HT-29 (cell line): ENCODE results near the gene PDE9A. TPM values are rescaled to one million over a fixed set of nuclear protein-coding genes. Genes with fewer than 3 reads are reported as not detected.

Source experiments
- DNase-seq: peaks from one replicate; pipeline ENCODE4 v3.0.0-alpha.2; 2015; ENCODE audit warnings: low spot score
- total RNA-seq: library from RNA; depleted of rRNA; stranded (reverse); fragments of >200 nt; shearing (Covaris generic); gene quantifications from 2 replicates; pipeline ENCODE4 v1.2.3, GENCODE V29; 2014

The PDE9A gene
- total RNA-seq, 1 experiment from 2014 or later = 8.4 TPM

DNA sequence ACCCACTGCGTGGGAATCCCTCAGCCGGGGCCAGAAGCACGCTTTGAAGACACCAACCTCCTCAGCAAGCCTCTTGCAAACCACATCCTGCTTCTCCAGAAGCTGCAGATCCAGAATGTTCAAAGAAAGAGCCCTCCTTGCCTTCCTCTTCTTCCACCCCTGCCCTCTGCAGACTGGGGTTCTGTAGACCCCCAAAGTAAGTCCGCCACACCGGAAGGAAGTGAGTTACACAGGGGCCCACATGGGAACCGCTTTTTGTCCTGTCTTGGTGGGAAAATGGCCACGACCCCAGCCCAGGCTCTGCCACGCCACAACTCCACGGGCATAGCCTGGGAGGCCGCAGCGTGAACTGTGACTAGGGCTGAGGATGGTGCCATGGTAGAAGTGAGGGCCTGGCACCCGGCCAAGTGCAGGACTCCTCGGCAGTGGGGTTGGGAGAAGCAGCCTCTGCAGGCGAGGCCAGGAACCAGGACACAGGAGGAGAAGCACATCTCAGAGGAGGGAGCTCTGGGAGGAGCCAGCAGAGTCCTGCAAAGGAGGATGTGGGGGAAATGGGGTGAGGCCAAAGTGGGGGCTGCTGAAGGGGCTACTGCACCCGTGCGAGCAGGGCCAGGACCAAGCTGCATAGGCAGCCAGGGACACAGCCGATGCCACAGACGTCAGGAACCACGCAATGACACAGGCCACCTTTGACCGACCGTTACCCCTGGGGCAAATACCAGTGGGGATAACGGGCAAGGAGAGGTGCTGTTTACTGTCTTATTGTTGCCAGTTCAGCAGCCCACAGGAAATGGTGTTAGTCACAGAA, 30.9 kb downstream of the PDE9A start:
- no peak for DNase-seq

DNA sequence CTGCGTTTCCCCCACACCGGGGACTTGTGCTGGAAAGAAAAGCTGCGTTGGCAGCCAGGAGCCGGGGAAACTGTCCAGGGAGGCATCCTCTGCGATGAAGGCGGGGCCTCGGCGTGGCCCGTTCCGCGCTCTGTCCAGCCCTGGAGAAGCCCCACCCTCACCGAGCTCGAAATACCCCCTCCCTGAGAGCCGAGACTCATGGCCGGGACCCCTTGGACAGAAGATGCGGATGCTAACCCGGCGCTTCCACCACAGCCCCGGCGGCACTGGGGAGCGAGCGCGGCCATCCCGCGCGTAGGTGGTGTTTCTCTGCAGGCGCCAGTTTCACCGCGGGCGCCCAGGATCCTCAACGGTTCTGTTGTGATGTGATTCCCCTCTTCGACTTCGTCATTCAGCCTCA, 31.6 kb downstream of the PDE9A start:
- DNase-seq = no peak

DNA sequence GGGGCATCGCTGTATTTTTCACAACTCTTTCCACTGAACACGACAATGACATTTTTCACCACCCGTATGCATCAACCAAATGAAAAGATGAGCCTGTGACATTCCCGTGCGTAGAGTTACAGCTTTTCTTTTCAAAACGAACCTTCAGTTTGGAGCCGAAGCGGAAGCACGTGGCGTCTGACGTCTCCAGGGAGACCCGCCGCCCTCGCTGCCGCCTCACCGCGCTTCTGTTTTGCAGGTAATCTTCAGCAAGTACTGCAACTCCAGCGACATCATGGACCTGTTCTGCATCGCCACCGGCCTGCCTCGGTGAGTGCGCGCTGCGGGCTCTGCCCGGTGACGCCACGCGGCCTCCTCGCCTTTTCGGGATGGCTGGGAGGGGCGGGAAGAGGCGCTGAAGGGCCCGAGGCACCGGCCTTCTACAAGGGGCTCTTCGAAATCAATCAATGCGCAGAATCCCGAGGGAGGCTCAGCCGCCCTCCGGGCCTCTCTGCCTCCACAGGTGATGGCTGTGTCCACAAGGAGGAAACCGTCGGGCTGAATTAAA, 32.6 kb downstream of the PDE9A start:
- DNase-seq = no peak

DNA sequence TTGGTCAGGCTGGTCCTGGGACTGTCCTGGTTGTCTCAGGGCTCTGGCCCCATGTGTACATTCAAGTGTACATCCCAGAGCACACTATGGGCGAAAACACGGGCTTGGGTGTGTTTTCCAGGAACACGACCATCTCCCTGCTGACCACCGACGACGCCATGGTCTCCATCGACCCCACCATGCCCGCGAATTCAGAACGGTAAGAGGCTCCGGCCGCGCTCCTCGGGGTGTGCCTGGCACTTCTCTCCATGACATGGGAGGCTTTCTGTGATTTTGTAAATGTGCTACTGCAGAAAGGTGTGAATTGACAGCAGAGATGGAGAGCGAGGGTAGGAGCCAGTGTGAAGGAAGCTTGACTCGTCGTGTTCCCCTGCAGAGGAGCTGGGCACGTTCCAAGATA, 34.4 kb downstream of the PDE9A start:
- no peak for DNase-seq

DNA sequence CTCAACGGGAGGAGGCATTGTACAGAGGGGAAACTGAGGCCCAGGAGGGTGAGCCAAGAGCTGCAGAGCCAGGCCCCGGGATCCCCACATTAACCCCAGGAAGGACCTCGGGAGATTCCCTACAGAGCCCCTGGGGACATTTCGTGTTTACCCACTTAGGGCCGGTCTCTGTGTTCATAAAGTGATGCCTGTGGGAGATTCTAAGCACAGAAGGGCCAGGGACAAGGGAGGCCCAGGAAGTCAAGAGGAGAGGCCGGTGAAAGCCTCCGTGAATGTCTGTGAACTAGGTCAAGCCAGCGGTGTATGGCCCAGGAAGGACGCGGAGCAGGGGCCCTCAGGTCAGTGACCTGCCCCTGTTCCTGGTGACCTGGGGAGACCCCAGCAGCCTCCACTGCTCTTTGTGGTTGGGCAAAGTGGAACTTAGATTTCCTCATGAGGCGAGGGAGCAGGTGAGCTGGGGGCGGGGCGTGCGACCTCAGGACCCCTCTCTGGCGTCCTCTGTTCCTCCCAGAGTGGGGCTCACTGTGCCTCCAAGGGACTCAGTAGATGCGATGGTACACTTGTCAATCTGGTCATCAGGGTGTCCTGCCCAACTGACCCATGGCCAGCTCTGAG, 34.9 kb downstream of the PDE9A start:
- DNase-seq = no peak

DNA sequence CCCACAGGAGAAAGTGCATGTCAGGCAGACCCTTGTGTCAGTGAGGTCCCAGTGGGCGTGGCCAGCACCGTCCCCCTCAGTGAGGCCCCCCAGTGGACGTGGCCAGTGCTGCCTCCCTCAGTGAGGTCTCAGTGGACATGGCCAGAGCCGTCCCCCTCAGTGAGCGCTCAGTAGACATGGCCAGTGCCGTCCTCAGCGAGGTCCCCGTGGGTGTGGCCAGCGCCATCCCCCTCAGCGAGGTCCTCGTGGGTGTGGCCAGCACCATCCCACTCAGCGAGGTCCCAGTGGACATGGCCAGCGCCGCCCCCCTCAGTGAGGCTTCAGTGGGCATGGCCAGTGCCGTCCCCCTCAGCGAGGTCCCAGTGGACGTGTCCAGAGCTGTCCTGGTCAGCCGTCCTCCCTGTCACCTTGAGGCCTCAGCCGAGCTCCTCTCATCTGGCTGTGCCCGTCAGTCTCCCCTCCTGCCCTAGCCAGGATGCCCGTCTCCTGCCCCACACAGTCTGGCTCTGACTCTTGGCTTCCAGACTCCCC, 35.5 kb downstream of the PDE9A start:
- DNase-seq = no peak

DNA sequence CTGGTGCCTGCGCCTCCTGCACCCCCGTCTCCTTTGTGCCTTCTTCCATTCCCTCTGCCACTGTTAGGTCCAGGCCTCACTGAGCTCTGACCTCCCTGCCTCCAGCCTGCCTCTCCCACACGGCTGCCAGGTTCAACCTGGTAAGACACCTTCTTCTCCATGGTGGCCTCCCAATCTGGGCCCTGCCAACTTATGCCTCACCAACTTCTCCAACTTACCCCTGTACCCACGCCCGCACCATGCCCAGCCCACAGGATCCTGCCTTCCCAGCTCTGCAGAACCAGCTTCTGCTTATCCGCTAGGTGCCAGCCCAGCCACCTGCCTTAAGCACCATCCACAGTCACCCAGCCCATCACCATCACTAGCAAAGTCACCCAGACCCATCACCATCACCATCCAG, 37.2 kb downstream of the PDE9A start:
- DNase-seq = no peak

DNA sequence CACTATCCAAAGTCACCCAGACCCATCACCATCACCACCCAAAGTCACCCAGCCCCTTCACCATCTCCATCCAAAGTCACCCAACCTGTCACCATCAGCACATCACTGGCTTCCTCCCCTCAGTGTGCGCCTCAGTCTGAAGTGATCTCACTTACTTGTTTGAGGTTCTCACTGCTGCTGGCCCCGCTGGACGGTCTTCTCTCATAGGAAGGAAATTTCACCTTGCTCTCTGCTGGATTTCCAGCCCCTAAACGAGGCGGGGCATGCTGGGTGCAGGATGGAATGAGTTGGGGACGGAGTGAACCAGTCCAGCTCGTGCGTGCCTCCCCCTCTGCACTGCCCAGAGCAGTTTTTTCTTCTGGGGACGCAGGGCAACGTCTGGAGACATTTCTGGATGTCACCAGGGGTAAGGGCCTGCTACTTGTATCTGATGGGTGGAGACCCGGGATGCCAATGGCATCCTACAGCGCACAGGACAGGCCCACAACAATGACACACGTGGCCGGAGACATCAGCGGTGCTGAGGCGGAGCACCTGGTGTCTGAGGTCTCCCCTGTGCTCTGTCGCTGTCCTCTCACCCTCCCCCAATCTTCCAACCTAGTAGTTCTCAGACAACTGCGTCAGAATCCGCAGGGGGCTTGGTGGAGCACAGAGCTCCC, 38.6 kb downstream of the PDE9A start:
- DNase-seq = no peak

DNA sequence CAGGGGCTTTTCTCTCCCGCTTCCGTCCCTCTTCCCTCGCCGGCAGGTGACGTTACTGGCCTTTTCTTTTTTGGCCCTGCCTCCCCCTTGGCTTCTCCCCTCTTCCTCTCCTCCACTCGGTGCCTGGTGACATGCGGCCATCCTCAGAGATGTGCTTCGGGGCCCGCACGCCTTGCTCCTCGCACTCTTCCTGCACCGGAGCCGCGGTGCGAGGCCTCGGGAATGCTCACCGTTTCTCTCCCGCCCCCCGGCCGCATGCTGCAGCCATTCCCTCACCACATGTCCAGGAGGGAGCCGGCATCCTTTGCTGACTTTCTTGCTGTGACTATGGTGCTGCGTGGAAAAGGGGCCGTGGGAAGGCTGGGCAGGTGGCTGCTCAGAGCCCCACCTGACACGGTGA, 39.3 kb downstream of the PDE9A start:
- no peak for DNase-seq

DNA sequence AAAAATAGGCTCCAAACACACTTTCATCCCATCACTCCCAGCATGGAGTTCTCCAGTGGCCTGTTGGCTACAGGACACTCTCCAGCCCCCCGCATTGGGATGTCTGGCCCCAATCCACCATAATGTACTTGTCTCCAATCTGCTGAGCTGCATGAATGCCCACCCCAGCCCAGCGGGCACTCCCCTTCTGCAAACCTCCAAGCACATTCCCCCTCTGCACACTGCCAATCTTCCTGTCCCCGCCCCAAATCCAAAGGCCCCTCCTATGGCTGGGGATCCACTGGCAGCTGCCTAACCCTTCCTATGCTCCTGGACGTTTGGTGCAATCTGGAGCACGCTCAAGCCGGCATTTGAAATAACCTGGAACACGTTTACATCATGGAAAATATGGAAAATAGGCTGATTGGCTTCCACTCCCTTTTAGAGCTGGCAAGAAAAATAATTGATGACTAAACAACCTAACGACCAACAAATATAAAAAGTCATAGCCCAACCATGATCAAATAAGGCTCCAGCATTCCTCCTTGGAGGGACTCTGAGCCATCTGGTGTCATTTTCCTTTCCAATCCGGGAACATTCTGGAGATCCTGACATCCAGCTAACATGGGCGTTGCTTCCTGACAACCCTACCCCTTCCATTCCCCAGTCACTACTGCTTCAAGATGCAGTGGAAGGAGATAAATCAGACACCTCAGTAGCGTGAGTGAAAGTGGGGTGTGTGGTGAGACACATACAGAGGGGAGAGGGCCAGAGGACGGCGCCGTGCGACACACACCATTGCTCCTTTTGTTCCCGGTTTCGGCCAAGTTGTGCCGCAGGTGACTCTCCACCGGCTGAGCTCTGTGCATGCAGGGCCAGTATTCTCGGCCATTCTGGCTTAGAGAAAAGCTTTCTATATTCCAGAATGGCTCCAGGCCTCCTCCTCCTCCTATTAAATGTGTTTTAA, 41.6 kb downstream of the PDE9A start:
- no peak for DNase-seq

DNA sequence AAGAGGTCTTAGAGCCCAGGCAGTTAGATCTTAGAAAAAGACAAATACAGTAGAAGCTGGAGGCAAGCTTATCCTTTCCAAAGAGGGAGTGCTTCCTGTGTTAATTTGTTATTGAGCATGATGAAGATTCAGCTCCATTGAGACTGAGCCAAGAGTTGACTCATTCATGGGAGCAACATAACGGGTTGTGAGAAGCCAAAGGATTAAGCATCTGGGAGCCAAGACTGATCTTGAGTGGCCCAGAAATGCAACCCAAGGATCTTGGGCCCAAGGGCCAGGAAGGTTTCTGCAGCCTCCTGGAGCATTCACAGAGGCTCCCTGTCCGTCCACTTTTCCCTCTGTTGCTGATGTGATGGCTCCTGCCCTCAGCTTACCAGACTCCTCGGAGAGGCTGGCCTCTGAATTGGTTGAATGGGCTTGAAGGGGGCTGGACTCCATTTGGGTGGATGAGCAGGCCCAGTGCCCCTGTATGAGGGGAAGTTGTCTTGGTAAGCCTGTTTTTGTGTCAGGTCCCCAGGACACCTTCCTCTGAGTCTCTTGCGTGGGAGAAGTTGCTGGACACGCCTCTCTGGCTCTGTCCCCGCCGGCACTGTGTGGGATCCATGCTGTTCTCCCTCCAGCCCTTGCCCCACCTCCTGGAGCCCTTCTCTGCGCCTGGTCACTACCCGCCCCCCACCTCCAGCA, 42.4 kb downstream of the PDE9A start:
- no peak for DNase-seq

DNA sequence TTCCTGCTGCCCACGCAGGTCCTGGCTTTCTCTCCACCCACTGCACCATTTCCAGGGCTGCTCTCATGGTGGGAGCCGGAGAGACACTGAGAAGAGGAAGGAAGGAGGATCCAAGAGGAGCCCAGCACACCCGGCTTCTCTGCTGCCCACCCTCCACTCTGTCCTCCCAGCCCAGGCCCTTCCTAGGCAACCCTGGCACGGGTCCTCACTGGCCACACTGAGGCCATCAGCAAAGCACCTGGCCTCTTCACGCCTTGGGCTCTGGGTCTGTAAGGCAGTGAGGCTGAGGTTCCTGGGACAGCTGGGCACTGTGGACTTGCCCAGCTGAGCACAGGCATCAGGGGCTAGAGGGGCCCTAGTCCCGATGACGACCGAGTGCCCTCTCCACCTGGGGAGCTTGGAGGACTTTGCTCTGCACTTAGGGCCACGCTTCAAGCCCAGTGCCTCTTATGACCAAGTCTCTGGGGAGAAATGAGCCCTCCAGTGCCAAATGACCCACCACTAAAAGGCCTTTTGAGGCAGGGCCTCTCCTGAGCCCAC, 43.1 kb downstream of the PDE9A start:
- DNase-seq = no peak

DNA sequence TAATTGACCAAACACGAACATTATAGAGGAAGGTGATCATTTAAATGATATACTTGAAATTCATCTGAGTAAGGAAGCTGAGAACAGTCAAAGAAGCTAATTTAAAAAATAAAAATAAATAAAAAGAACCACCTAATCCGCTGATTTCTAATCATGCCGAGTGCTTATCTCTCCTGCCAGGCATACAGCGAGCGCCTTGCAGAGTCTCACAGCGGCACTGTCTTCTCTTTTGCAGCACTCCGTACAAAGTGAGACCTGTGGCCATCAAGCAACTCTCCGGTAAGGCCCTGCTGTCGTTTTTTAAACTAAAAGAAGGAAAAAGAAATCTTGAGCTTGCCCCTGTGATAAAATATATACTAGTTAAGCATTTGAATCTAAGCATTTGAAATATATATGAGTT, 45.3 kb downstream of the PDE9A start:
- DNase-seq = no peak

DNA sequence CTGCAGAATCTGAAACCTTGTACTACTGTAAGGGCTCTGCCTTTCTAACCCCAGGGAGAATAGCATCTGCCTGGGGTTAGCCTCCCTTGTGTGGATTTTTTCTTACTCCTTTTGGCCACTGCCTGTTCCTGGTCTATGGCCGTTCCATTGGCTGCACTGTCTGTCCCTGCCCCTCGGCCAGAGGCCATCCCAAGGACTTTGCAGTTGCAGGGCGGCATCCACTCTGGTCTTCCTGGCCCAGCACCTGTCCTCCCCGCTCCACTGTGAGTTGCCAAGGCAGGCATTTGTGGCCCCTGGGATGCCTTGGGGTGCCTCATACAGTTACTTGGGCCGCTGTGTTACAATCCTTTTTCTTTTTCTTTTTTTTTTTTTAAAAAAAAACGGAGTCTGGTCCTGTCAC, 45.8 kb downstream of the PDE9A start:
- no peak for DNase-seq

DNA sequence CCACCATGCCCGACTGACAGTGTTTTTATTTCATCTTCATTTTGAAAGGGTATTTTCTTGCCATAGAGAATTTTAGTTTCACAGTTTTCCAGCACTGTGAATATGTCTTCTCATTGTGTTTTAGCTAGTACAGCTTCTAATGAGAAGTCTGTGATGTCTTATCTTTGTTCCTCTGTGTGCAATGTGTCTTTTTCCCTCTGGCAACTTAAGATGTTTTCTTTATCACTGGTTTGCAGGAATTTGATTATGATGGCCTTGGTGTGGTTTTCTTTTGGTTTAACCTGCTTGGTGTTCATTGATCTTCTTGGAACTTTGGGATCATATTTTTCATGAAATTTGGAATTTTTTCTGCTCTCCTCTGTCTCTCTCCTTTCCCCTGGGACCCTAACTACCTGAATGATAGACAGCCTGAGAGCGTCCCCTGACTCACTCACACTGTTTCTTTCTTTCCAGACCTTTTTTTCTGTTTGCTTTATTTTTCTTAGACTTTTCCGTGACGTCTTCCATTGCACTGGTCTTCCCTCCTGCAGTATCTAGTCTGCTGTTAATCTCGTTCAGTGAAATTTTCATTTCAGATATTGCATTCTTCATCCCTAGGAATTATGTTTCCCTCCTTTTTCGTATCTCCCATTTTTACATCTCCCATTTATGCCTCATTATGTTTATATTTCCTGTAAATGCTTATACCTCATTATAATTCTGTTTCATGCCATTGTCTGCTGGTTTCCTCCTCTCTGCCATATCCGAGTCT, 48.5 kb downstream of the PDE9A start:
- DNase-seq = no peak

DNA sequence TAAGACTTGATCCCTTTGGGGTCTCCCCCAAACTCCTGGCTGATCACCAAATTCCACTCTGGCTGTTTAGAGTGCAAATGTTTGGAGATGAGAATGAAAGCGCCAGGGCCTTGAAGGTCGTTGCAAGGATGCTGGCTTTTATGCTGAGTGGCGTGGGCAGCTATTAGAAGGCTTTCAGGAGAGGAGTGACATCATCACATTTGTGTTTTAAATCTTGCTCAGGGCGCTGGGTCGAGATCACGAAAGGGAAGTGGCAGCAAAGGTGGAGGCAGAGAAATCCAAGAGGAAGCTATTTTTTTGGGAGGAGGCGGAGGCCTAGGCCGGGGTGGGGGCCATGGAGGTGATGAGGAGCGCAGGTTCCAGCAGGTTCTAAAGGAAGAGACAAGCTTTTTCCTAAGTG, 49.3 kb downstream of the PDE9A start:
- no peak for DNase-seq

DNA sequence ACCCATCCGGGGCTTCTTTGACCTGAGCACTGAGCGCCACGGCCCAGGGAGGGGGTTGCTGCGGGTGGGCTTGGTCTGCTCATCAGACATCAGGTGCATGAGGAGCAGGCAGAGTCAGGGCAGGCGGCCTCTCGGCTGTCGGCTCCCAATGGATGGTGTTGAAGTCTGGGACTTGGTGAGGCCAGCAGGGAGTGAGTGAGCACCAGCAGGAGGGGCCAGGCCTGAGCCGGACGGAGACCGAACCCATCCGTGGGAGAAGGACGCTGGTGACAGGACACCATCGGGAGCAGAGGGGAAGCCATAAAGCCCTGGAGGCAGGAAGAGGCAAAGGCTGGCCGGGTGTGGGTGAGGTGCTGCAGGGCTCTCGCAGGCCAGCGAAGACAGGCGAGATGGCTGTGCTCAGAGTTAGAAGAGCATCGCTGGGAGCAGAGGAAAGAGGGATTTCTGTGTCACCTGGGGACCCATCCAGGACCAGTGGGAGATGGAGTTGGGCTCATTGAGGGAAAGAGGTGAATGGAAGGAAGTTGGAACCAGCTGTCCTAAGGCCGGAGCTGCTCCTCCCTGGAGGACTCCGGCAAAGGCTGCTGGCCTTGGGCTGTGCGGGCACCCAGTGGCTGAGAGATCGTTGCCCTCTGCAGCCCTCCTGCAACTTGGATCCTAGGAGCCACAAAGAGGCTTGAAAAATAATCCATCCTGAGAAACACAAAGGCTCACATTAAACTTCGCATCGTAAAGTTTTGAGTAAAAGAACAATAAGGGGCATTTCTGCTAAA, 49.9 kb downstream of the PDE9A start:
- no peak for DNase-seq

DNA sequence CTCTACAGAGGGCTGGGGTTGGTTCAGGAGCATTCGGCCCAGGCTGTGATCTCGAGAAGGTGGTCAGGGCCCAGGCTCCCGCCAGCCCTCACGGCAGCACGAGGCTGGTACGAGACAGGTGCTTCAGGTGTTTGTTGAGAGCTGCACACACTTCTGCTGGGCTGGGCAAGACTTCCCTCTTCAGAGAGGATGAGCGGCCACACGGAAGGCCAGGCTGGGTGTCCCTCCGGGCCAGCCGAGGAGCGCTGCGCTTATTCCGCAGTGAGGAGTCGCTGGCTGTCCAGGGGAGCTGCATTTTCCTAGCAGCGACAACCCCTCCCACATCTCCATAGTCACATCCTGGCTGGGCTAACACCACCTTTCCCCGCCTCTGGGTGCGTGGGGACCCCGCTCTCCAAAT, 50.5 kb downstream of the PDE9A start:
- DNase-seq = no peak

DNA sequence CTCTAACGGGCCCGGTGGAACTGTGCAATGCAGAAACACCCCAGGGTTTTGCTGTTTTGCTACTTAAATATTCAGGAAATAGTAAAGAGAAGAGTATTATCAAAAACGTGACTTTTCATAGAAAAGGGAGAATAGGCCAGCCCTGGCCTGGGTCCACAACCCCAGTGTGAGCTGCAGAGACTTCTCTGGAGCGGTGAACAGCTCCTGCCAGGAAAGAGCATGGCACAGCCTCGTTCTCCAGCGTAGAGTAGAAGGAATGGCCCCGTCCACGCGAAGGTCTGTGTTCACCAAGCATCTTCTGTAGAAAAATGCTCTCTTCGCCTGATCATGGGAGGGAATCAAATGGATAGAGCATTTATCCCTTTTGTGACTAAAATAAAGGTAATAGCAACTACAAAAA, 51.4 kb downstream of the PDE9A start:
- no peak for DNase-seq
